Muscle of back (tissue), 11 donors: ENCODE data around the gene DDI2. TPM values are rescaled to one million over a fixed set of nuclear protein-coding genes. Genes with fewer than 3 reads are reported as not detected.
"Not testable (repeated sequence)": the region's sequence is repeated elsewhere in the genome, so short reads cannot be mapped to it uniquely, and the experiment has no call there.

Experiments used
- DNase-seq, 3 donors: peaks; one replicate each; pipeline versions ENCODE4 v3.0.0 to v3.0.0-alpha.2; 2013
- polyA plus RNA-seq, 10 donors: library from polyadenylated mRNA; unstranded; fragments of 120-200 nt; gene quantifications; one replicate each; pipeline ENCODE4 v1.2.1, GENCODE V29; 2013; ENCODE audit not compliant: insufficient read length in 10 of 10

Gene DDI2
- polyA plus RNA-seq, 10 donors, result 12.5 to 25.8 (median 18.9) TPM

DNA sequence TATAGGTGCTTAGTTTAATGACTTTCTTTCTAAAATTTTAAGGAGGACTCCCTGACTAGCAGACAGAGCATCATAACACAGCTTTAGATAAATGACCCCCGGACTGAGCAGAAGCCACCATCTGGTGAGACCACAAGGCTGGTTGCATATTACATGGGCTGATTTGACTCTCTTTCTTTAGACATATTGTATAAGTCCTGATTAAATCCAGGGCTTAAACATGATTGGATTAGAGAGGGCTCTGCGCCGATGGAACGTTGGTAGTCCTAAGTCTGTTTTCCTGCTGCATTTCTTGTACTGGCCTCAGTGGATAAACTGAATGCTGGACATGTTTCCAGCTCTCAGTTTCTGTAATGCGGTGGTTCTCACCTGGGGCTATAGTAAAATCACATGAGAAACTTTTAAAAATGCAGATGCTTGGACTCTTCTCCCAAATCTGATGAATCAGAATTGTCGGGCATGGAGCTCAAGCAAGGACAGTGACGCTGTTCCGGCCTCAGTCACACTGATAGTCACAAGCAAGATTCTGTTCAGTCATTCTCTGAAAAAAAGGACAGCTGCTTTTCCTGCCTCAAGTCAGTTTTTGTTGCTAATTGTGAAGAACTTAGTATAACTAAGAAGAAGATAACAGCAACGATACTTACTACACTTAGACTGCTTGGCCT, 16.6 kb downstream of the DDI2 start:
- no peak for DNase-seq

DNA sequence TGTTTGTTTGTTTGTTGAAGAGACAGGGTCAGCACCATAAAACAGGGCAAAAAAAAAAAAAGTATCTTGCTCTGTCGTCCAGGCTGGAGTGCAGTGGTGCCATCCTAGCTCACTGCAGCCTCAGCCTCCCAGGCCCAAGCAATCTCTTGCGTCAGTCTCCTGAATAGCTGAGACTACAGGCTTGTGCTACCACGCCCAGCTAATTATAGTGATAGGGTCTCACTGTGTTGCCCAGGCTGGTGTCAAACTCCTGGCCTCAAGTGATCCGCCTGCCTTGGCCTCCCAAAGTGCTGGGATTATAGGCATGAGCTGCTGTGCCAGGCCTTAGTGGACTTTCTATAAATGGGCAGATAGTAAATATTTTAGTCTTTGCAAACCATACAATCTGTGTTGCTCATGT, 19.2 kb downstream of the DDI2 start:
- DNase-seq, result no peak

DNA sequence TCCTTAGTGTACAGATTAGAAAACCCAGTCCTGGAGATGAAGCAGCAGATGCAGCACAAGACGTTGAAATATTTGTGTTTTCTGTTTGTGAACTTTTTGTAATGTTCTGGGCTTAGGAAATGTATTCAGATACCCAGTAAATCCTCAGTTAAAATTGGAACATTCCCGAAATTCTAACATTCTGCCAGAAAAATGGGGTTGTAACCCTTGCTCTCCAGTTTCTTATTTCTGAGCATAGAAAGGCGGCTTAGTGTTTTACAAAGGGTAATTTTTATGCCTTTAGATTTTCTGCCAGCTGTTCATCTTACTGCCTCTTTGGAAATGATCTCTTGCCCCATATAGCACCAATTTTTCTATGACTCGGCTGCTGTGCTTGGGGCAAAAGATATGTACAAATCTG, 20.6 kb downstream of the DDI2 start:
- DNase-seq, result no peak

DNA sequence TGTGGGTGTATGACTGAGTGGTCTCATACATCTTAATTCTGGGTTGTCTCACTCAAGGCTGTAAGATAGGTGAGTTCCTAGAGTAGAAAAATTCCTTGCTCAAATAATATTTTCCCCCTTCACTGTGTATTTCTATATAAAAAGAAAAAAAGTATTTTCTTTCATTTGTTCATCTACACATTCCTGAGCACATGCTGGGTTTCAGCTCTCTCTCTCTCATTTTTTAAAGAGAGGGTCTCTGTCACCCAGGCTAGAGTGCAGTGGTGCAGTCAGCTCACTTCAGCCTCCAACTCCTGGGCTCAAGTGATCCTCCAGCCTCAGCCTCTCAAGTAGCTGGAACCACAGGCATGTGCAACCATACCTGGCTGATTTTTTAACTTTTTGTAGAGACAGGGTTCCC, 22.0 kb downstream of the DDI2 start:
- no peak for DNase-seq

DNA sequence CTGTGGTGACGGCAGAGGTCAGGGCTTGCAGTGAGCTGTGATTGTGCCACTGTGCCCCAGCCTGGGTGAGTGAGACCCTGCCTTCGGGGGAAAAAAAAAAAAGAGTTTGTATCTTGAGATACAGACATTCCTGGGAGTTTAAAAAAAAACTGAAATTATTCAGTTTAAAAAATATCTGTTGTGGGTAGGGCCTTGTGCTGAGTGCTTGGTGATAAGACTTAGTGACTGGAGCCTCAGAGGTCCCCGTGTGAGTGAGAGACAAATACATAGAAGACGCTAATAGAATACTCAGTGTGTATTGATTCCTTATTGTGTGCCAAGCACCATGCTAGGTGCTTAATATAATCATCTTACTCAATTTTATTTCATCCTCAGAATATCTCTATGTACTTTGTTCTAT, 22.7 kb downstream of the DDI2 start:
- no peak for DNase-seq

DNA sequence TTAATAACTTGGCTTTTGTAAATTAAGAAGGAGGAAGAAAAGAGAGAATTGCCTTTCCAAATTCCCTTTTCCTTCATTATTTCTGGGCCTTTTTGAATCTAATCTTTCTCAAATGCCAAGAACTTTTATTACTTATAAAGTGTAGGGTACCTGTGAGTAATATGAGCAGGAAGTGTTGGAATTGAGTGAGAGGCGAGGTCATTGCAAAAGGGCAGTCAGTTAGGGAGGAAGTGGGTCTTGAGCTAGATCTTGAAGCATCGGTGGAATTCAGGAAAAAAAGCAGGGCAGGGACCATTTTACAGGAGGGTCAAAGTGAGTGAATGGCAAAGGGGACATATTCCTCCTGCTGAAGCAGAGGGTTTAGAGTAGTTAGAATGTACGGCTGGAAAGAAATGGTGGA, 23.4 kb downstream of the DDI2 start:
- no peak for DNase-seq

DNA sequence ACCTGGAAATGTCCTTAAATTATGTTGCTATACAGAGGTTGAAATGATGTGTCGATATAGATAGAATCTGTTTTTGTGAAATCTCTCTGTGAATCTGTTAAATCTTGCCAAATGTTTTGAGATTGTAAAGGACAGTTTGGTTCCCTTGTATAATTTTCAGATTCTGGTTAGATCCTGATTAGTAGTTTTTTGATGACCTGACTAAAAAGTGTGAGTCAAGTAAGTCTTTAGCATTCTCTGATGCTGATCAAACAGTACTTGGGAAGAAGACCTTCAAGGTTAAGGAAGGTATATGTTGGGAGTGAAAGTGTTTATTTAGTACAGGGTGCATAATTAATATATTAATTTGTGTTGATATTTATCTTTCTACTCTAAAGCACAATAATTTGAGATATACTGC, 32.7 kb downstream of the DDI2 start:
- DNase-seq, result no peak

DNA sequence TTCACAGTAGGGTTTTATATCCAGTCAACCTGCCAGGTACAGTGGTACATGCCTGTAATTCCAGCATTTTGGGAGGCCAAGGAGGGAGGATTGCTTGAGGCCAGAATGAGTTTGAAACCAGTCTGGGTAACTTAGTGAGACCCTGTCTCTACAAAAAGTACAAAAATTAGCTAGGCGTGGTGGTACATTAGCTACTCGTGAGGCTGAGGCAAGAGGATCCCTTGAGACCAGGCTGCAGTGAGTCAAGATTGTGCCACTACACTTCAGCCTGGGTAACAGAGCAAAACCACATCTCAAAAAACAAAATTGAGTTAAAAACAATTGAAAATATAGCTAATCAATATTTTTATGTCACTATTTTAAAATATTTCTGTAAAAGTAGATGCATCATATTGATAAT, 33.2 kb downstream of the DDI2 start:
- no peak for DNase-seq

DNA sequence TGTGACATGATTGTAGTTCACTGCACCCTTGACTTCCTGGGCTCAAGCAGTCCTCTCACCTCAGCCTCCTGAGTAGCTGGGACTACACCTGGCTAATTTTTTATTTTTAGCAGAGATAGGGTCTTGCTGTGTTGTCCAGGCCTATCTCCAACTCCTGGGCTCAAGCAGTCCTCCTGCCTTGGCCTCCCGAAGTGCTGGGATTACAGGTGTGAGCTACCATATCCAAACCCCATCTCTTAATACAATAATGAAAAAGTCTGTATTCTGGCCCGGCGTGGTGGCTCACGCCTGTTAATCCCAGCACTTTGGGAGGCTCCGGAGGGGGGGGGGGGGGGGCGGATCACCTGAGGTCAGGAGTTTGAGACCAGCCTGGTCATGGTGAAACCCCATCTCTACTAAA, 34.9 kb downstream of the DDI2 start:
- not testable (repeated sequence) for DNase-seq

DNA sequence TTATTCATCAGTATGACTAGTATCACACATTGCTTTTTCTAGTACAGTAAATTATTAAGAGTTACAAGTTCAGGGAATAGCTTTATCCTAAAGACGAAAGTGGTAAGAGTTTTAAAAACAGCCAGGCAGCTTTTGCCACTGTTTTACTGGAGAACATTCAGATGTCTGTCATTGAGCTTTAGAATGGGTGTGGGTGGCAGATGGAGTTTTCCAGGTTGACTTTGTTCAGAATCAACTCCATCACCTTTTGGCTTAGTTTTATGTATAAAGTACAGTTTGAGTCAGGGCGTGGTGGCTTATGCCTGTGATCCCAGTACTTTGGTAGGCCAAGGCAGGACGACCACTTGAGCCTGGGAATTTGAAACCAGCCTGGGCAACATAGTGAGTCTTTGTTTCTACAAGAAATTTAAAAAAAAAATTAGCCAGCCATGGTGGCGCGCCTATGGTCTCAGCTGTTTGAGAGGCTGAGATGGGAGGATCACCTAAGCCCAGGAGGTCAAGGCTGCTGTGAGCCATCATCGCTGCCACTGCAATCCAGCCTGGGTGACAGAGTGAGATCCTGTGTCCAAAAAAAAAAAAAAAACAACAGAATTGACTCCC, 36.9 kb downstream of the DDI2 start:
- DNase-seq, result no peak

DNA sequence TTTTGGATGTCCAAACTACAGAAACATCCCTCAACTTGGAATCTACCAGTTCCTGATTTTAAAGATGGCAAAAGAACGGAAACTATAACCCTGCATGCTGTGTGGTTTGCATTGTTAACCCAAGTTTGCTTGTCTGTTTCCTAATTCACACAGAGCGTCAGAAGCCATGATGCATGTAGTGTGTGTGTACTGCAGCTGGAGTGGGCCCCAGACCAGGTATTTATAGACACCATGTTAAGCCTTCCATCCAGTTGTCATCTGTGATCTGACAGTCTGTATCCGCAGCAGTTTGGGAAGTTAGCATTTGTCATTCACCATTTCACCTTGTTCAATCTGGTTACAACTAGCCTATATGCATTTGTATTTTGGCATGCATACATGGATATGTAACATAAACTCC, 39.2 kb downstream of the DDI2 start:
- peak in 2 of 3 donors; percentile 12 to 23 for DNase-seq

DNA sequence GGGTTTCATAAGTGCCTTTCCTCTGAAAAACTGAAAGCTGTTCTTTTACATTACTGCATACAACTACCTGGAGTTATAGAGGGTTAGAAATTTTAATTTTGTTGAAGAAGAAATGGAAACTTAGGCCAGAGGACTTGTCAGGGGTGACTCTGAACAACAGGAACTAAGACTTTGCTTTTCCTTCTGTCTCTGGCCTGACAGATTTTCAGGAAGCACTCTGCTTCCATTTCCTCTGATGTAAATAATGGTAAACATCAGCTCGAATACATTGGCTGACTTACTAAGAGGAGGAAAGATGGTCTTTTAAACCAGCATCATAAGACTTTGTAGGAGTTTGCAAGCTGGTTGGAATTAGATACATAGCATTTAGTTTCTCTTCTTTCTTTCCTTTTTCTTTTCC, 39.8 kb downstream of the DDI2 start:
- peak in 1 of 3 donors; percentile 13 for DNase-seq

DNA sequence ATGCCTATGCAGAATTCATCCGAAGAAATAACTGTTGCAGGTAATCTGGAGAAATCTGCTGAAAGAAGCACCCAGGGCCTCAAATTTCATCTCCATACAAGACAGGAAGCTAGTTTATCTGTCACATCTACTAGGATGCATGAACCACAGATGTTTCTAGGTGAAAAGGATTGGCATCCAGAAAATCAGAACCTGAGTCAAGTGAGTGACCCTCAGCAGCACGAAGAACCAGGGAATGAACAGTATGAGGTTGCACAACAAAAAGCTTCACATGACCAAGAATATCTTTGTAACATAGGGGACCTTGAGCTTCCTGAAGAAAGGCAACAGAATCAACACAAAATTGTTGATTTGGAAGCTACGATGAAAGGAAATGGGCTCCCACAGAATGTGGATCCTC, 42.9 kb downstream of the DDI2 start:
- DNase-seq, result no peak

DNA sequence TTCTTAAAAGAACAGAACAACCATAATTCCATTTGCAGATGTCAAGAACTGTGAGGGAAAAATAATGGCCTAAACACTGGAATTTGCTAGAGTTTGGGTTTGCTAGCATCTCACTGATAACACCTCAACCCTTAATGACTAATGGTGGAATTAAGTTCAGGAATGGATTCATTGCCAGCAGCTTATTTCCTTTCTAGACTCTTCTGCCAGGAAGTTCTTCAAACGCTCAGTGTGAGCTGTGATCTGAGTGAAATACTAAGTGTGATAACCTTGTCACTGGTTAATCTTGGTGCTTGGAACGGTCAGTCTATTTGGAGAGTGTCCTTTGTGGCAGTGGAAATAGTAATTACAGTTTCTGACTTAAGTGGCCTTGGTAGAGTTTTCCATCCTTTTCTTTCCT, 45.2 kb downstream of the DDI2 start:
- DNase-seq, result no peak

DNA sequence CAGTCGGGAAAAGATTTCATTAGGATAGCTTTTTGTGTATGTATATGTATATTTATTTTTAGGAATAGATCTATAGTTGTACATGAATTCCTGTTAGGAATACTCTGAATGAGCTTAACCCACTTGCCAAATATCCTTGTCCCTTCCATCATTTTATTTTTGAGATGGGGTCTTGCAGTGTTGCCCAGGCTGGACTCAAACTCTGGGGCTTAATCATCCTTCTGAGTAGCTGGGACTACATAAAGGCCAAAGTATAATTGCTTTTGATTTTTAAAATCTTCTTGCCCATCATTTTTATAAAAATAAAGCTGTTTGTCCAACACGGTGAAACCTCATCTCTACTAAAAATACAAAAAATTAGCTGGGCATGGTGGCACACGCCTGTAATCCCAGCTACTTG, 46.7 kb downstream of the DDI2 start:
- no peak for DNase-seq

DNA sequence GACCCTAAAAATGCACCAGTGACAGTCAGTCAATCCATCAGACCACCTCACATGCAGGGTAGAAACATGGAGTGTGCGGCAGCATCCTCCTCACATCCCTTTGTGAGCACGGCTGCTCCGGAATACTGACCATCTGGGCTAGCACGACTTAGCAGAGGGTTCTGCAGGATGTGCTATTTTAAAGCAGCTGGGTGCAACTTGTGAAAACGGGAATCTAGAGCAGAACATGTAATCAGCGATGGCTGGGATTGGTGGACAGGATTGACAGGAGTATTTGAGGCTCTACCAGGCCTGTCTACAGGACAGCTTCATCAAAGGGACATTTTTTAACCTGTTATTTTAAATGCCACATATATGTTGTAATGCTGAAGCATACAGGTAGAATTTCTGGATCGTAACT, 50.1 kb downstream of the DDI2 start:
- DNase-seq, result no peak

DNA sequence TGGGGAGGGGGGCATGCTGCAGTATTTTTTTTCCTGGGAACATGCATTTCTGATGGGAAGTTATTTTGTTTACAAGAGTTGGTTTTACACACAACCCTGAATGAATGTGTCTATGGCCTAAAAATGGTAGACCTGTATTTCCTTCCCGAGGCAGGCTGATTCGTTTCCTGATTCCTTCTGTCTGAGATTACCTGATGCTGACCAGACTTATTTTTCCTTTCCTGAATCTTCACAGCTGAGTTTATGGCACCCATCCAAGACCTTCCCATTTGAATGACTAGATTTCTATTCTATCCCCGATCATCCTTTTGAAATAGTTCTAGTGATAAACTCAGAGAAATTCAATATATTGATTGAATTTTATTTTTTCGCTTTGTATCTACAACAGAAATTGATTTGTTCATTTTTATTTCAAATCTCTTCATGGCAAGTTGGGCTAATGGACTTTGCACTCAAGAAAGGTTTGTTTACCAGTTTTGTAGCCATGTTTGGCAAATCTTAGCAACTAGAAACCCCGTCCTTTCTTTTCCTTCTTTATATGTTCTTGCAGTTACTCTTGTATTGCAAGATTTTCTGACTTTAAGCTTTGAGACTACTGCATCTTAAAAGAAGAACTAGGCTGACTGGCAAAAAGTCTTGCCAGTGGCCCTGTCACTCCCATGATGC, 51.0 kb downstream of the DDI2 start:
- no peak for DNase-seq

DNA sequence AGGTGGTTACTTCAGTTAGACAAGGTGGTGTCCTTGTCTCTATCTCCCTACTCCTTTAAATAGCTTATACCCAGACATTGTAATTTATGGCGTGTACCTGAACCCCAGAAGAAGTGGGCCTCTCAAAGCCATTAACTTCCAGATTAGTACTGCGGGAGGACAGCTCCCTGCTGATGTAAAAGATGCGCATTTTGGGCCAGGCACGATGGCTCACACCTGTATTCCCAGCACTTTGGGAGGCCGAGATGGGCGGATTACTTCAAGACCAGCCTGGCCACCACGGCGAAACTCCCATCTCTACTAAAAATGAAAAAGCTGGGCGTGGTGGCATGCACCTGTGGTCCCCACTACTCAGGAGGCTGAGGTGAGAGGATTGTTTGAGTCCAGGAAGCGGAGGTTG, 51.8 kb downstream of the DDI2 start:
- no peak for DNase-seq

DNA sequence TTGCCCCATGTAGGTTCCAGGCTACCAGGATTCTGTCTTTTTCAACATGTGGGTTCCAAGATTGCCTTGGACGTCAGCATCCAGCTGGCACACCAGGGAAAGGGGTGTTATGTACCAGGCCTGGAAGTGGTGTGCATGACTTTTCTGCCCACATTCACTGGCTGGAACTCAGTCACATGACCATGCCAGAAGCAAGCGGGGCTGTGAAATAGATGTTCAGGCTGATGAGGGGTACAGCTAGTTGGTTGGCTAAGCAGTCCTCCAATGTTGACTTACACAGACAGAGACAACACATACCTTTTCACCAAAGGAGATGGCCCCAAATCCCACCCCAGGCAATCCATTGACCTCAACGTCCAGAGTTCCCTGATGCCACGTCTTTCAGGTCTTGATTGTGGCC, 52.6 kb downstream of the DDI2 start:
- no peak for DNase-seq

DNA sequence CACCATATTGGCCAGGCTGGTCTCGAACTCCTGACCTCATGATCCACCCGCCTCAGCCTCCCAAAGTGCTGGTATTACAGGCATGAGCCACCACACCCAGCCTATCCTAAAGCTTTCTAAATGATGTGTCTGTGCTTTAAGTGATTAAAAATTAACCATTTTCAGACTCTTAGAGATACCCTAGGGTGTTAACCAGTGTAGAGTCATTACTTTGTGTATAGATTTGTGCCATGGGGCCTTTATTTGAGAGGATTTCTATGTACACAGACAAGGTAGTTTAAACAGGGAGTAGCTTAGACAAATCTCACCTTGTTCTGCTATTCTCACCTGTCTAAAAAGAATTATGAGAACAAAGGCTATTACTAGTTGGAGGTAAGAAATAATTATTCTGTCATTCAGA, 54.2 kb downstream of the DDI2 start:
- no peak for DNase-seq

DNA sequence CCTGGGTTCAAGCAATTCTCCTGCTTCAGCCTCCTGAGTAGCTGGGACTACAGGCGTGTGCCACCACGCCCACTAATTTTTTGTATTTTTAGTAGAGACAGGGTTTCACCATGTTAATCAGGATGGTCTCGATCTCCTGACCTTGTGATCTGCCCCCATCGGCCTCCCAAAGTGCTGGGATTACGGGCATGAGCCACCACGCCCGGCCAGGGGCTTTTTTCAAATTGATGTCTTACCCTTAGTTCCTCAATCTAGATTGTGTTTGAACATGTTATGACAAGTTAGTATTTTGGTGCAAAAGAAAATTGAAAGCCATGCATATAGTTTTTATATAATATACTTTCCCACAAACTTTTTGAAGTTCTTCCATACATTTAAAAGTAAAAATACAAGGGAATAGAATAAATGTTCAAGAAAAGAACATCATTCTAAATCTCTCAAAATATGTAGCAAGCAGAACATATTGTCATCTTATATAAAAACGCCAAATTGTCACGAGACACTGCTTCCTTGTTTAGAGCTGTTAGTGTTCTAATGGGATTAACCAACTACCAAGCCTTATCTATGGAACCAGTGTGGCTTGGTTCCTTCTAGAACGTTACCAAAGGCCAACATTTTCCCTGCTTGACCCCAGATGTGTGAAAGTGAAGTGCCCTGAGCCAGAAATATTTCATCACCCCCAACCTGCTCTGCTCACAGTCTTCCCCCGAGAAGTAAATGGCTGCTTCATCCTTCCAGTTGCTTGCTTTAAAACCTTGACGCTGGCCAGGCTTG, 57.3 kb downstream of the DDI2 start:
- DNase-seq, result no peak

DNA sequence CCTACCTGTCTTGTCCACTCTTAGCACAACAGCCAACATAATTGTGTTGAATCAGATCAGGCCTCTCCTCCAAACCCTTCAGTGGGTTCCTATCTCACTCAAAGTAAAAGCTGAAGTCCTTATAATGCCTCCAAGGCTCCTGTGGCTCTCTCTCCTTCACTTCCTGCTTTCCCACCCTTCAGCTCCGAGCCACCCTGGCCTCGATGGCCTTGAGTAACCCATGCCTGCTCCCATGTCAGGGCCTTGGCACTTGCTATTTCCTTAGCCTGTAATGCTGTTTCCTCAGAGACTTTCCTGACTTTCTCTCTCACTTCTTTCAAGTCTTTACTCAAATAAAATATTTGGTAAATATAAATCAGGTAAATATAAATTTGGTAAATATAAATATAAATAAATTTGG, 58.8 kb downstream of the DDI2 start:
- DNase-seq, result no peak
